HEK293 (cell line): ENCODE data around the gene TNXB.

Experiments used
- BCL11A ChIP-seq: fragments of 450-650 bp; formaldehyde crosslinking; IDR thresholded peaks from 2 replicates; pipeline ENCODE4 v1.5.1; 2016; ENCODE audit warnings: low read depth, missing biosample characterization, missing genetic modification characterization
- EGR2 ChIP-seq: fragments of 450-650 bp; formaldehyde crosslinking; IDR thresholded peaks from 2 replicates; pipeline ENCODE4 v1.5.1; 2016; ENCODE audit warnings: low read depth, missing biosample characterization, missing genetic modification characterization
- GLI2 ChIP-seq: fragments of 450-650 bp; formaldehyde crosslinking; IDR thresholded peaks from 2 replicates; pipeline ENCODE4; 2017; ENCODE audit warnings: missing biosample characterization, missing genetic modification characterization, low read depth, borderline replicate concordance
- GLIS1 ChIP-seq: fragments of 450-650 bp; formaldehyde crosslinking; IDR thresholded peaks from 2 replicates; pipeline ENCODE4 v1.5.1; 2016; ENCODE audit warnings: missing biosample characterization, missing genetic modification characterization
- HOXA7 ChIP-seq: sonication (generic); formaldehyde crosslinking; IDR thresholded peaks from 2 replicates; pipeline ENCODE4 v1.8.1; 2022; ENCODE audit warnings: missing genetic modification reagents, borderline replicate concordance
- KLF16 ChIP-seq: fragments of 450-650 bp; formaldehyde crosslinking; IDR thresholded peaks from 2 replicates; pipeline ENCODE4 v1.5.1; 2017; ENCODE audit warnings: missing biosample characterization, missing genetic modification characterization
- PRDM1 ChIP-seq: fragments of 450-650 bp; formaldehyde crosslinking; IDR thresholded peaks from 2 replicates; pipeline ENCODE4; 2016; ENCODE audit warnings: missing biosample characterization, missing genetic modification characterization
- TCF7L2 ChIP-seq: IDR thresholded peaks from 2 replicates; pipeline ENCODE4 v1.6.1; 2011; ENCODE audit warnings: low read depth, mild to moderate bottlenecking, inconsistent platforms, low read length, moderate library complexity, borderline replicate concordance
- ZBTB8A ChIP-seq: fragments of 450-650 bp; formaldehyde crosslinking; IDR thresholded peaks from 2 replicates; pipeline ENCODE4 v1.5.1; 2016; ENCODE audit warnings: missing biosample characterization, missing genetic modification characterization
- ZFHX2 ChIP-seq: fragments of 450-650 bp; formaldehyde crosslinking; conservative IDR thresholded peaks from 2 replicates; pipeline ENCODE4 v1.5.1; 2016; ENCODE audit warnings: missing biosample characterization, missing genetic modification characterization
- ZFP3 ChIP-seq: fragments of 450-650 bp; formaldehyde crosslinking; IDR thresholded peaks from 2 replicates; pipeline ENCODE4 v1.5.1; 2016; ENCODE audit warnings: low read depth, missing biosample characterization, missing genetic modification characterization
- ZNF121 ChIP-seq: fragments of 450-650 bp; formaldehyde crosslinking; IDR thresholded peaks from 2 replicates; pipeline ENCODE4 v1.5.1; 2016; ENCODE audit warnings: missing biosample characterization, missing genetic modification characterization
- ZNF2 ChIP-seq: fragments of 450-650 bp; formaldehyde crosslinking; IDR thresholded peaks from 2 replicates; pipeline ENCODE4 v1.5.1; 2016; ENCODE audit warnings: missing biosample characterization, missing genetic modification characterization
- ZNF221 ChIP-seq: fragments of 450-650 bp; formaldehyde crosslinking; IDR thresholded peaks from 2 replicates; pipeline ENCODE4 v1.5.1; 2017; ENCODE audit warnings: missing biosample characterization, missing genetic modification characterization, borderline replicate concordance
- ZNF24 ChIP-seq: fragments of 450-650 bp; formaldehyde crosslinking; IDR thresholded peaks from 2 replicates; pipeline ENCODE4 v1.5.1; 2016; ENCODE audit warnings: missing biosample characterization, missing genetic modification characterization
- ZNF266 ChIP-seq: fragments of 450-650 bp; formaldehyde crosslinking; IDR thresholded peaks from 2 replicates; pipeline ENCODE4 v1.5.1; 2016; ENCODE audit warnings: missing biosample characterization, missing genetic modification characterization, low read depth
- ZNF350 ChIP-seq: fragments of 450-650 bp; formaldehyde crosslinking; IDR thresholded peaks from 2 replicates; pipeline ENCODE4 v1.5.0; 2017; ENCODE audit warnings: missing biosample characterization, mild to moderate bottlenecking, missing genetic modification characterization
- ZNF37A ChIP-seq: fragments of 450-650 bp; IDR thresholded peaks from 2 replicates; pipeline ENCODE4 v1.5.1; 2018; ENCODE audit warnings: missing biosample characterization, missing genetic modification characterization
- ZNF394 ChIP-seq: fragments of 450-650 bp; formaldehyde crosslinking; IDR thresholded peaks from 2 replicates; pipeline ENCODE4 v1.5.1; 2016; ENCODE audit warnings: missing biosample characterization, missing genetic modification characterization, mild to moderate bottlenecking, moderate library complexity, borderline replicate concordance
- ZNF423 ChIP-seq: fragments of 450-650 bp; formaldehyde crosslinking; IDR thresholded peaks from 2 replicates; pipeline ENCODE4 v1.5.1; 2016; ENCODE audit warnings: missing biosample characterization, missing genetic modification characterization
- ZNF433 ChIP-seq: fragments of 450-650 bp; formaldehyde crosslinking; IDR thresholded peaks from 2 replicates; pipeline ENCODE4 v1.5.1; 2016; ENCODE audit warnings: missing biosample characterization, missing genetic modification characterization, low read depth
- ZNF473 ChIP-seq: fragments of 450-650 bp; formaldehyde crosslinking; IDR thresholded peaks from 2 replicates; pipeline ENCODE4 v1.5.1; 2017; ENCODE audit warnings: missing biosample characterization, missing genetic modification characterization
- ZNF501 ChIP-seq: fragments of 450-650 bp; formaldehyde crosslinking; IDR thresholded peaks from 2 replicates; pipeline ENCODE4 v1.5.1; 2016; ENCODE audit warnings: missing biosample characterization, missing genetic modification characterization
- ZNF510 ChIP-seq: fragments of 450-650 bp; formaldehyde crosslinking; IDR thresholded peaks from 2 replicates; pipeline ENCODE4 v1.5.1; 2018; ENCODE audit warnings: mild to moderate bottlenecking, missing genetic modification characterization, missing biosample characterization; ENCODE audit not compliant: insufficient replicate concordance
- ZNF529 ChIP-seq: fragments of 450-650 bp; formaldehyde crosslinking; IDR thresholded peaks from 2 replicates; pipeline ENCODE4 v1.5.1; 2017; ENCODE audit warnings: missing genetic modification characterization, missing biosample characterization; ENCODE audit not compliant: insufficient replicate concordance
- ZNF596 ChIP-seq: fragments of 450-650 bp; IDR thresholded peaks from 2 replicates; pipeline ENCODE4 v1.5.0; 2018; ENCODE audit warnings: missing biosample characterization, mild to moderate bottlenecking, missing genetic modification characterization, moderate library complexity
- ZNF621 ChIP-seq: fragments of 450-650 bp; formaldehyde crosslinking; IDR thresholded peaks from 2 replicates; pipeline ENCODE4 v1.5.1; 2017; ENCODE audit warnings: missing biosample characterization, missing genetic modification characterization
- ZNF701 ChIP-seq: fragments of 450-650 bp; formaldehyde crosslinking; IDR thresholded peaks from 2 replicates; pipeline ENCODE4 v1.5.1; 2016; ENCODE audit warnings: missing biosample characterization, missing genetic modification characterization
- ZNF707 ChIP-seq: fragments of 450-650 bp; formaldehyde crosslinking; IDR thresholded peaks from 2 replicates; pipeline ENCODE4 v1.5.1; 2016; ENCODE audit warnings: missing biosample characterization, missing genetic modification characterization
- ZNF777 ChIP-seq: fragments of 450-650 bp; formaldehyde crosslinking; IDR thresholded peaks from 2 replicates; pipeline ENCODE4 v1.5.1; 2017; ENCODE audit warnings: missing biosample characterization, missing genetic modification characterization, borderline replicate concordance
- ZNF785 ChIP-seq: fragments of 450-650 bp; formaldehyde crosslinking; IDR thresholded peaks from 2 replicates; pipeline ENCODE4 v1.5.1; 2016; ENCODE audit warnings: missing biosample characterization, missing genetic modification characterization
- TF ChIP-seq, protein P1 (sequence below): fragments of 450-650 bp; IDR thresholded peaks from 2 replicates; pipeline ENCODE4 v1.5.1; 2018; ENCODE audit warnings: missing biosample characterization, missing genetic modification characterization
- TF ChIP-seq, protein P2 (sequence below): fragments of 450-650 bp; formaldehyde crosslinking; IDR thresholded peaks from 2 replicates; pipeline ENCODE4 v1.5.1; 2016; ENCODE audit warnings: missing biosample characterization, missing genetic modification characterization
- TF ChIP-seq, protein P3 (sequence below): fragments of 450-650 bp; formaldehyde crosslinking; IDR thresholded peaks from 2 replicates; pipeline ENCODE4 v1.5.1; 2016; ENCODE audit warnings: missing biosample characterization, missing genetic modification characterization
- TF ChIP-seq, protein P4 (sequence below): fragments of 450-650 bp; formaldehyde crosslinking; IDR thresholded peaks from 2 replicates; pipeline ENCODE4 v1.5.1; 2016; ENCODE audit warnings: missing biosample characterization, missing genetic modification characterization, low read depth

Gene TNXB

DNA sequence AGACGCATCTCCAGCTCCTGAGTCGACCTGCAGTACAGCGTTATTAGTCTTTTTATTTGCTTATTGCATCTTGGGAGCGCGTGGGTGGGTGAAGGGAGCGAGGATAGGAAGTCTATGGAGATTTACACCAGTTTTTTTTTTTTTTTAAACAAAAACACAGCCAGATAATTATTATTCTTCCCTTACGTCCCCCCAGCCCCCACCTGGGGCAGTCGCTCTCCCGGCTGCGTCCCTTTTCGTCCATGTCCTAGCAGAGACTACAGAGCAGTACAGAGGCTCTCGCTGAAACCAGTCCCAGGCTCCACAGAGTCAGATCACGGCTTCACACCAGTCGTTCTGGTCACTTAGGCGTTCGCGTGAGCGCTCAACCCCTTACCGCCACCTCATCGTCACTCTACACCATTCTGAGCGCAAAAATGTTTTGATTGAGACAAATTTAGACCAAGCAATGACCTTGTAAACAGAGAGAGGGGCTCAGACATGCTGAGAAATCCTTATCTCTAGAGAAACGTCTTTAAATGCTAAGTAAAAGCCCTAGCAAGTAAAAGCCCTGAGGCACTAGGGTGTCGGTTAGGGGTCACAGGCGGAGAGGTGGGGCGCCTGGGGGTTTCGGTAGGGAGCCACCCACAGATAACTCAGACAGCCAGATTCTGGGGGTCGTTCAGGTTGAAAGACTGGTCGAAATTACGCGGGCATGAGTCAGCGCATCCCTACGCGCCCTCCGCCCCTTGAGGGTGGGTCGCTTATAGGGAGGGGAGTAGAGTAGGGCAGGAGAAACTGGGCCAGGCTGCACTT is 43.8 kb upstream of the TNXB start (continued):
- TF ChIP-seq ZNF394 (tag by site-specific recombination) (no peak; the same call in 1 of the 2 replicates), ZNF121 (tag by site-specific recombination) (no peak), ZNF221 (tag by site-specific recombination) (no peak), ZNF701 (tag by site-specific recombination) (no peak), EGR2 (tag by site-specific recombination) (peak; percentile 76), GLIS1 (no peak; the same call in 1 of the 2 replicates), ZNF423 (tag by site-specific recombination) (no peak), ZNF501 (tag by site-specific recombination) (no peak), PRDM1 (tag by site-specific recombination) (peak; percentile 57), ZNF785 (tag by site-specific recombination) (no peak), ZNF596 (tag by site-specific recombination) (no peak), ZNF510 (no peak), ZNF473 (tag by site-specific recombination) (no peak), ZNF24 (tag by site-specific recombination) (no peak), ZNF350 (tag by site-specific recombination) (no peak), TCF7L2 (no peak), ZNF37A (tag by site-specific recombination) (no peak), ZFP3 (tag by site-specific recombination) (no peak), BCL11A (tag by site-specific recombination) (no peak), GLI2 (tag by site-specific recombination) (no peak), KLF16 (no peak), ZNF777 (tag by site-specific recombination) (no peak), HOXA7 (no peak), ZNF2 (no peak), ZNF707 (tag by site-specific recombination) (no peak), ZFHX2 (tag by site-specific recombination) (peak; percentile 82), ZNF266 (no peak), ZBTB8A (tag by site-specific recombination) (no peak), ZNF529 (tag by site-specific recombination) (no peak), ZNF621 (tag by site-specific recombination) (no peak), ZNF433 (tag by site-specific recombination) (no peak)
- TF ChIP-seq, protein P1, sequence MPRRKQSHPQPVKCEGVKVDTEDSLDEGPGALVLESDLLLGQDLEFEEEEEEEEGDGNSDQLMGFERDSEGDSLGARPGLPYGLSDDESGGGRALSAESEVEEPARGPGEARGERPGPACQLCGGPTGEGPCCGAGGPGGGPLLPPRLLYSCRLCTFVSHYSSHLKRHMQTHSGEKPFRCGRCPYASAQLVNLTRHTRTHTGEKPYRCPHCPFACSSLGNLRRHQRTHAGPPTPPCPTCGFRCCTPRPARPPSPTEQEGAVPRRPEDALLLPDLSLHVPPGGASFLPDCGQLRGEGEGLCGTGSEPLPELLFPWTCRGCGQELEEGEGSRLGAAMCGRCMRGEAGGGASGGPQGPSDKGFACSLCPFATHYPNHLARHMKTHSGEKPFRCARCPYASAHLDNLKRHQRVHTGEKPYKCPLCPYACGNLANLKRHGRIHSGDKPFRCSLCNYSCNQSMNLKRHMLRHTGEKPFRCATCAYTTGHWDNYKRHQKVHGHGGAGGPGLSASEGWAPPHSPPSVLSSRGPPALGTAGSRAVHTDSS (tag by site-specific recombination): no peak
- TF ChIP-seq, protein P2, sequence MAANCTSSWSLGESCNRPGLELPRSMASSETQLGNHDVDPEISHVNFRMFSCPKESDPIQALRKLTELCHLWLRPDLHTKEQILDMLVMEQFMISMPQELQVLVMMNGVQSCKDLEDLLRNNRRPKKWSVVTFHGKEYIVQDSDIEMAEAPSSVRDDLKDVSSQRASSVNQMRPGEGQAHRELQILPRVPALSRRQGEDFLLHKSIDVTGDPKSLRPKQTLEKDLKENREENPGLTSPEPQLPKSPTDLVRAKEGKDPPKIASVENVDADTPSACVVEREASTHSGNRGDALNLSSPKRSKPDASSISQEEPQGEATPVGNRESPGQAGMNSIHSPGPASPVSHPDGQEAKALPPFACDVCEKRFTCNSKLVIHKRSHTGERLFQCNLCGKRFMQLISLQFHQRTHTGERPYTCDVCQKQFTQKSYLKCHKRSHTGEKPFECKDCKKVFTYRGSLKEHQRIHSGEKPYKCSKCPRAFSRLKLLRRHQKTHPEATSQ (tag by site-specific recombination): no peak
- TF ChIP-seq, protein P3, sequence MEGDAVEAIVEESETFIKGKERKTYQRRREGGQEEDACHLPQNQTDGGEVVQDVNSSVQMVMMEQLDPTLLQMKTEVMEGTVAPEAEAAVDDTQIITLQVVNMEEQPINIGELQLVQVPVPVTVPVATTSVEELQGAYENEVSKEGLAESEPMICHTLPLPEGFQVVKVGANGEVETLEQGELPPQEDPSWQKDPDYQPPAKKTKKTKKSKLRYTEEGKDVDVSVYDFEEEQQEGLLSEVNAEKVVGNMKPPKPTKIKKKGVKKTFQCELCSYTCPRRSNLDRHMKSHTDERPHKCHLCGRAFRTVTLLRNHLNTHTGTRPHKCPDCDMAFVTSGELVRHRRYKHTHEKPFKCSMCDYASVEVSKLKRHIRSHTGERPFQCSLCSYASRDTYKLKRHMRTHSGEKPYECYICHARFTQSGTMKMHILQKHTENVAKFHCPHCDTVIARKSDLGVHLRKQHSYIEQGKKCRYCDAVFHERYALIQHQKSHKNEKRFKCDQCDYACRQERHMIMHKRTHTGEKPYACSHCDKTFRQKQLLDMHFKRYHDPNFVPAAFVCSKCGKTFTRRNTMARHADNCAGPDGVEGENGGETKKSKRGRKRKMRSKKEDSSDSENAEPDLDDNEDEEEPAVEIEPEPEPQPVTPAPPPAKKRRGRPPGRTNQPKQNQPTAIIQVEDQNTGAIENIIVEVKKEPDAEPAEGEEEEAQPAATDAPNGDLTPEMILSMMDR (tag by site-specific recombination): no peak
- TF ChIP-seq, protein P4, sequence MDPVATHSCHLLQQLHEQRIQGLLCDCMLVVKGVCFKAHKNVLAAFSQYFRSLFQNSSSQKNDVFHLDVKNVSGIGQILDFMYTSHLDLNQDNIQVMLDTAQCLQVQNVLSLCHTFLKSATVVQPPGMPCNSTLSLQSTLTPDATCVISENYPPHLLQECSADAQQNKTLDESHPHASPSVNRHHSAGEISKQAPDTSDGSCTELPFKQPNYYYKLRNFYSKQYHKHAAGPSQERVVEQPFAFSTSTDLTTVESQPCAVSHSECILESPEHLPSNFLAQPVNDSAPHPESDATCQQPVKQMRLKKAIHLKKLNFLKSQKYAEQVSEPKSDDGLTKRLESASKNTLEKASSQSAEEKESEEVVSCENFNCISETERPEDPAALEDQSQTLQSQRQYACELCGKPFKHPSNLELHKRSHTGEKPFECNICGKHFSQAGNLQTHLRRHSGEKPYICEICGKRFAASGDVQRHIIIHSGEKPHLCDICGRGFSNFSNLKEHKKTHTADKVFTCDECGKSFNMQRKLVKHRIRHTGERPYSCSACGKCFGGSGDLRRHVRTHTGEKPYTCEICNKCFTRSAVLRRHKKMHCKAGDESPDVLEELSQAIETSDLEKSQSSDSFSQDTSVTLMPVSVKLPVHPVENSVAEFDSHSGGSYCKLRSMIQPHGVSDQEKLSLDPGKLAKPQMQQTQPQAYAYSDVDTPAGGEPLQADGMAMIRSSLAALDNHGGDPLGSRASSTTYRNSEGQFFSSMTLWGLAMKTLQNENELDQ (tag by site-specific recombination): no peak
